ENCODE data around the gene CD22.

DNA sequence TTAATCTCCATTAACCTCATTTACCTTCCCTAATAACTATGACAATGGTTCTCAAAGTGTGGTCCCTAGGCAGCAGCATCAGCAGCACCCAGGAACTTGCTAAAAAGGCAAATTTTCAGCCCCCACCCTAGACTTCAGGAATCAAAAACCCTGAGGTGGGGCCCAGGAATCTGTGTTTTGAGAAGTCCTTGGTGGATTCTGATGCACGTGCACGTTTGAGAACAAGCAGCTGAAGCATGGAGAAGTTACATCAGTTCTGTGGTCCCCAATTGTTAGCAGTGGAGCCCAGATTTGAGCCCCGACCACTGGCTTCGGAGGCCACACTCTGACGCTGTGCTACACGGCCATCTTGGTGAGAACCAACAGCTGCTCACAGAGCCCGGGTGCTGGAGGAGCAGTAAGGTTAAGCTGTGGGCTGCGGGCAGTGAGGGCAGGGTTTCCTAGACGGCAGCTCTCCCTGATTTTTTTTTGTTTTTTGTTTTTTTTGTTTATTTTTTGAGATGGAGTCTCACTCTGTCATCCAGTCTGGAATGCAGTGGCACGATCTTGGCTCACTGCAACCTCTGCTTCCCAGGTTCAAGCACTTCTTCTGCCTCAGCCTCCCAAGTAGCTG lies 14.0 kb upstream of the CD22 start:
- TF ChIP-seq, protein P1, sequence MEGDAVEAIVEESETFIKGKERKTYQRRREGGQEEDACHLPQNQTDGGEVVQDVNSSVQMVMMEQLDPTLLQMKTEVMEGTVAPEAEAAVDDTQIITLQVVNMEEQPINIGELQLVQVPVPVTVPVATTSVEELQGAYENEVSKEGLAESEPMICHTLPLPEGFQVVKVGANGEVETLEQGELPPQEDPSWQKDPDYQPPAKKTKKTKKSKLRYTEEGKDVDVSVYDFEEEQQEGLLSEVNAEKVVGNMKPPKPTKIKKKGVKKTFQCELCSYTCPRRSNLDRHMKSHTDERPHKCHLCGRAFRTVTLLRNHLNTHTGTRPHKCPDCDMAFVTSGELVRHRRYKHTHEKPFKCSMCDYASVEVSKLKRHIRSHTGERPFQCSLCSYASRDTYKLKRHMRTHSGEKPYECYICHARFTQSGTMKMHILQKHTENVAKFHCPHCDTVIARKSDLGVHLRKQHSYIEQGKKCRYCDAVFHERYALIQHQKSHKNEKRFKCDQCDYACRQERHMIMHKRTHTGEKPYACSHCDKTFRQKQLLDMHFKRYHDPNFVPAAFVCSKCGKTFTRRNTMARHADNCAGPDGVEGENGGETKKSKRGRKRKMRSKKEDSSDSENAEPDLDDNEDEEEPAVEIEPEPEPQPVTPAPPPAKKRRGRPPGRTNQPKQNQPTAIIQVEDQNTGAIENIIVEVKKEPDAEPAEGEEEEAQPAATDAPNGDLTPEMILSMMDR (IDR thresholded peaks at IDR 0.05; ENCODE audit: low read depth, low read length): no peak
- TF ChIP-seq EZH2phosphoT487 (IDR thresholded peaks at IDR 0.05; ENCODE audit: low read depth): no peak
